Coronary artery (tissue), 2 donors: ENCODE data around the gene SCYL1.
A peak's percentile ranks its signal among the peaks of the same experiment; 100 is the strongest.

ENCODE experiments used
- DNase-seq: peaks from one replicate; pipeline ENCODE4 v3.0.0-alpha.2; 2017; ENCODE audit warnings: low spot score
- H3K27ac ChIP-seq, 2 donors: fragments of 200-600 bp; sonication (generic); one replicate each; pipeline ENCODE4 v1.5.1; 2016 to 2019
- H3K4me3 ChIP-seq: fragments of 200-600 bp; sonication (generic); 2 replicates; pipeline ENCODE4 v1.5.1; 2016; ENCODE audit warnings: mild to moderate bottlenecking, moderate library complexity
- TF ChIP-seq, protein P1 (sequence below): fragments of 200-600 bp; sonication (generic); IDR thresholded peaks from one replicate; pipeline ENCODE4 v1.5.1; 2019; ENCODE audit warnings: antibody characterized with exemption

Gene SCYL1

DNA sequence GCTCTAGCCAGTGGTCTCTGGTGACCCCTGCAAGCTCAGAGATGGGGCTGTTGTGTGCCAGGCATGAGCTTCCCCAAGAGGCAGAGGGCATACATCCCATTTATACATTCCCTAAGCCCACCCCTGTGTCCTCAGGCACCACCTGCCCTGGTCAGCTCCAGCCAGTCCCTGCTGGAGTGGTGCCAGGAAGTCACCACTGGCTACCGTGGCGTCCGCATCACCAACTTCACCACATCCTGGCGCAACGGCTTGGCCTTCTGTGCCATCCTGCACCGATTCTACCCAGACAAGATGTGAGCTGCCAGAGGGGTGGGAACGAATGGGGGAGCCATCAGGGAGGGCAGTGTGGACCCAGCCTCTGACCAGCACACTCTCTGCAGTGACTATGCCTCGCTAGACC, 59.2 kb downstream of the SCYL1 start:
- no peak overlapping the region for H3K4me3 ChIP-seq
- H3K27ac ChIP-seq: peak overlapping the region in 1 of 2 donors; percentile 25

DNA sequence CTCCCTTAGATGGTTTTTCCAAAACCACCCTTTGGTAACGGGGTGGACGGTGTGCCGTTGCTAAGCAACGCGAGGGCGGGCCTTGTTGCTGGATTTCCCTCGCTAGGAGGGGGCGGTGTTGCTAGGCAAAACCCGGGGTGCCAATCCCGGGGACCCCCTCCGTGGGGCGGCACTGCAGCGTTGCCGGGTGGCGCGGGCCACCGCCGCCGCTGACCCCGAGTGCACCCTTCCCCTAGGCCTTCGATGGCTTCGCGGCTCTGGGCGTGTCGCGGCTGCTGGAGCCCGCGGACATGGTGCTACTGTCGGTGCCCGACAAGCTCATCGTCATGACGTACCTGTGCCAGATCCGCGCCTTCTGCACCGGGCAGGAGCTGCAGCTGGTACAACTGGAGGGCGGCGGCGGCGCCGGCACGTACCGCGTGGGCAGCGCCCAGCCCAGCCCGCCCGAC, 59.9 kb downstream of the SCYL1 start:
- peak overlapping the region in 1 of 2 donors; percentile 91 for H3K27ac ChIP-seq
- DNase-seq: no peak
- H3K4me3 ChIP-seq: no peak overlapping the region
- TF ChIP-seq, protein P1, sequence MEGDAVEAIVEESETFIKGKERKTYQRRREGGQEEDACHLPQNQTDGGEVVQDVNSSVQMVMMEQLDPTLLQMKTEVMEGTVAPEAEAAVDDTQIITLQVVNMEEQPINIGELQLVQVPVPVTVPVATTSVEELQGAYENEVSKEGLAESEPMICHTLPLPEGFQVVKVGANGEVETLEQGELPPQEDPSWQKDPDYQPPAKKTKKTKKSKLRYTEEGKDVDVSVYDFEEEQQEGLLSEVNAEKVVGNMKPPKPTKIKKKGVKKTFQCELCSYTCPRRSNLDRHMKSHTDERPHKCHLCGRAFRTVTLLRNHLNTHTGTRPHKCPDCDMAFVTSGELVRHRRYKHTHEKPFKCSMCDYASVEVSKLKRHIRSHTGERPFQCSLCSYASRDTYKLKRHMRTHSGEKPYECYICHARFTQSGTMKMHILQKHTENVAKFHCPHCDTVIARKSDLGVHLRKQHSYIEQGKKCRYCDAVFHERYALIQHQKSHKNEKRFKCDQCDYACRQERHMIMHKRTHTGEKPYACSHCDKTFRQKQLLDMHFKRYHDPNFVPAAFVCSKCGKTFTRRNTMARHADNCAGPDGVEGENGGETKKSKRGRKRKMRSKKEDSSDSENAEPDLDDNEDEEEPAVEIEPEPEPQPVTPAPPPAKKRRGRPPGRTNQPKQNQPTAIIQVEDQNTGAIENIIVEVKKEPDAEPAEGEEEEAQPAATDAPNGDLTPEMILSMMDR: no peak

More for the DNA sequence above, 59.2 kb downstream of the SCYL1 start:
- TF ChIP-seq, protein P1: no peak
- no peak for DNase-seq

DNA sequence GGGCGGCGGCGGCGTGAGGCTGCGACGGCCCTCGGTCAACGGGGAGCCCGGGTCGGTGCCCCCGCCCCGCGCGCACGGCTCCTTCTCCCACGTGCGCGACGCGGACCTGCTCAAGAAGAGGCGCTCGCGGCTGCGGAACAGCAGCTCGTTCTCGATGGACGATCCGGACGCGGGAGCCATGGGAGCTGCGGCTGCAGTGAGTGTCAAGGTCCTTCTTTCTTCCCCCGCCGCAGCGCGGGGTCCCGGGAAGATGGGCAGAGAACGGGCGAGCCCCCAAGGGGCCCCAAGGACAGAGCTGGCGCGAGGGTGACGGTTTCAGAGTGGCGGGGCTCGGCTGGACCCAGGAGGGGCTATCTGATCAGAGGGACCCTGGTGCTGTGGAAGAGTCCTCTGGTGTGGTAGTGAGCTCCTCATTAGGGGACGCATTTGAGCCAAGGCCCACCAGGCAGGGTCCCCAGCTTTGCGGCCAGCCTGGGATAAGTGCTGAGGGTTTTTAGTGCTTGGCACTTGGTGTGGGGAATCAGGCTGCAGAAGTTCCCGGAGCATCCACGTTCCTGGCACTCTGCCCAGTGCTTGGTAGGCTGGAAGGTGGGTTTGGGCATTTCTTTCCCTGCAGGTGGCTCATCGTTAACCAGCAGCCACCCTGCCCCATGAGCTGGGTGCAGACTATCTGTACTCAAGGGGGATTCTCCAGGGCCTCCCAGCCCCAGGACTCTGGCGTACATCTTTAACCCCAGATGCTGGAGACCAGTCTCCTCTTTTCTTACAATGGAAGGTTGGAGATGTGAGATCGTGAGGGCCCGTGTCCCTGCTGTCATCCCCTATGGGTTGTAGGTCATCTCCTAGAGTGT, 60.7 kb downstream of the SCYL1 start:
- H3K27ac ChIP-seq: peak overlapping the region; percentile 8 to 91
- no peak for DNase-seq
- TF ChIP-seq, protein P1: no peak
- H3K4me3 ChIP-seq: no peak overlapping the region

DNA sequence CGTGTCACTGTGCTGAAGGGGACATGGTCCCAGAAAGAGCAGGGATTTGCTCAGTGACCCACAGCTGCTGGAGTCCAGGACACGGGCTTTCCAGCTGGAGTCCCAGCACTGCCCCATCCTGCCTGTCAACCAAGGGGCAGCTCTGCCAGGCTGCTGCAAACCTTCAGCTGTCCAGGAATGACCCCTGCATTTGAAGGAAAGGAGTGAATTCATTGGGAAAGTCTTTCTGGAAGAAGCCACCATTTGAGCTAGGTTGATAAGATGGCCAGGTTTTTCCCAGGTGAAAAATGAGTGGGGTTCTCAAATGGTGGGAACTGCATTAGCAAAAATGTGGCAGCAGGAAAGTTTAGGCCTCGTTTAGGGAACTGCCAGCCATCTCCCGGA, 61.4 kb downstream of the SCYL1 start:
- TF ChIP-seq, protein P1: no peak
- H3K27ac ChIP-seq: peak overlapping the region; percentile 39 to 91
- no peak overlapping the region for H3K4me3 ChIP-seq
- no peak for DNase-seq

DNA sequence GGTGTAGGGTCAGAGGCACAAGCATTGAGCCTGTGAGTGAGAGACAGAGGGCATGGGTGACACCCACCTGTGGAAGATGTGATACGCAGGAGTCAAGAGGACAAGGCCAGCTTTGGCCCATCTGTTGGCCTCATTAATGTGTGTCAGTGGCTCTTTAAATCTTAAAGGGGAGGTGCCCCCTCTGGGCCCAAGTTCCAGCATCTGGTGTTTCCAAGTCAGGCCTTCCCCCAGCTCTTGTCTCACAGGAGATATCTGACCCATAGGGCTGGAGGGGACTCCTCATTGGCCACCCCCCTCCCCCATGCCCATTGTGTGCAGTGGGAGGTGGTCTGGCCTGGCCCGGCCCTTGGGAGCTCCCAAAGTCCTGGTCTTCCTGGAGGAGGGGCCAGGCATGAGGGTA, 61.8 kb downstream of the SCYL1 start:
- Histone ChIP-seq H3K4me3 (peak overlapping the region; percentile 51), H3K27ac (peak overlapping the region; percentile 39 to 91)
- TF ChIP-seq, protein P1: no peak
- DNase-seq: no peak
